GM19463 (cell line): ENCODE data around the gene DGKD.
A peak's percentile ranks its signal among the peaks of the same experiment; 100 is the strongest.

Experiments
- ATAC-seq: cut with Tn5 transposase; IDR thresholded peaks from one replicate; pipeline ENCODE4 v1.9.1; 2021; ENCODE audit warnings: mild to moderate bottlenecking, moderate library complexity; ENCODE audit not compliant: unreplicated experiment

DGKD gene

DNA sequence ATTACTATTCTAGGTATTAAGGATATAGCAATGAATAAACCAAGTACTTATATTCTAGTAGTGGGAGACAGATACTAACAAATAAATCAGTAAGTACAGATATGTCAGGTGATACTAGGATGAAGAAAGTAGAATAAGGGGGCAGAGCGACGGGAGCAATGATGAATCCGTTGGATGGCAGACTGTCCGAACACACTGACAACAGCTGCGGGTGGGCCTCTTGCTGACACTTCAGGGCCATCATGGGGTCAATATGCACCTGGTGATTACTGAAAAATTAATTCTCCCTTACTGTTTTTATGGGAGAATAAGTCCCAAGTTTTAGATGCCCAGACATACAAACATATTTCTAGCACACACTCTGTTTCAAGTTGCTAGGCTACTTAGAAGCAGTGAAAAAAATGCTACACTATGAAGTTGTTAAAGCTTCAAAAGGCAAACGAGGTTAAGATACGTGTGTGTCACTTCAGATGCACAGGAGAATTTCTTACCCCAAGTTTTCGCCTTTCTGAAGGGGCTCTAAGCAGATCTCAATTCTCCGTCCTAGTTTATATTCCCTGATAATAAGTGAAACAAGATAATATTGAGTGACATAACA lies 133.6 kb downstream of the DGKD start:
- ATAC-seq = no peak

DNA sequence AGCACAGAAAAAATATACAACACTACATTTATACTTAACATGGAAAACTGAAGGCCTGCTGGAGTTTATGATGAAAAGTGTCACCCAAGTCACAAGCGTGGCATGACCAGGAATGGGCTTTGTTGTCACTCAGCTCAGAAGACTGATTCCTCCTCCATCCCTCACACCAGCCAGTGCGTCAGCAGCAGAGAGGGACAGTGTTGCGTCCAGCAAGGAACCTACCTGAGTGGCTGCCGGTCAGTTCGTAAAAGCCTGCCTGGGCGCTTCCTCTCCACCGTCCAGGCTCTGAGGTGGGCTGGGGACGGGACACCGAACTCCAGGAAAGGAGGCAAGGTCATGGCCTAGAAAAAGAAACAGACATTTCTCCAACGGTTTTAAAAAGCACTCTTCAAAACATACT lies 134.8 kb downstream of the DGKD start:
- ATAC-seq = no peak

DNA sequence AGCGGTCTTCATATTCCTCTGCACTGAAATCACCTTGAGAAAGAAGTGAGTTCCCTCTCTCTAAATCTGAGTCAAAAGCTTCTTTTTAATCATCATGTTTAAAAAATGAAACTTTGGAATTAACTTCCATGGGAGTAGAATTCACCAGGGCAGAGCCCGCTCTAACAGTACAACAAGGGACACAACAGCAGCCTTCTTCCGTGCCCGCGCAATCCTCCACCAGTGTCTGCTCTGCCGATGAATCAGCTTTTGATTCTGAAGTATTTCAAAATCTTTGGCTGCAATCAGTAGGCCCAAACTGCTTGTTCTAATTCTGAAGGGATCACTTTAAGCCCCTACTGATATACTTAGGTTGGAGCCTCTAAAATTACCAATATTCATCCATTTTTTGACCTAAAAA lies 135.4 kb downstream of the DGKD start:
- no peak for ATAC-seq

DNA sequence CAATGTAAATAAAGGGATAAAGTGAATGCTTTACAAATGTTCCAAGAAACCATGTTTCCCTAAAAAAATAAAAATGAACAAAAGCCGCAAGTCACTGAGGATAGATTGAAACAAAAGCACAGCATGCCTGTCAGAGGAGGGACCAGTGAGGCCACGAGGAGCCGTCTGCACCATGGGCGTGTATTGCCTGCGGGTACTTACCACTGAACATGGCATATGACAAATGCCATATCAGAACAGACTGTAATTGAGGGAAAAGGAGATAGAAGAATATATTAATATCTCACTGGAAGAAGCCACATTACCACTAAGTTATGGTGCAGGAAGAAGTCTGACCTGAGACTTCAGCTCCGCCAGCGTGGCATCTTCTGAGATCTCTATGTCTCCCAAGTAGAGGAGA lies 136.5 kb downstream of the DGKD start:
- no peak for ATAC-seq

DNA sequence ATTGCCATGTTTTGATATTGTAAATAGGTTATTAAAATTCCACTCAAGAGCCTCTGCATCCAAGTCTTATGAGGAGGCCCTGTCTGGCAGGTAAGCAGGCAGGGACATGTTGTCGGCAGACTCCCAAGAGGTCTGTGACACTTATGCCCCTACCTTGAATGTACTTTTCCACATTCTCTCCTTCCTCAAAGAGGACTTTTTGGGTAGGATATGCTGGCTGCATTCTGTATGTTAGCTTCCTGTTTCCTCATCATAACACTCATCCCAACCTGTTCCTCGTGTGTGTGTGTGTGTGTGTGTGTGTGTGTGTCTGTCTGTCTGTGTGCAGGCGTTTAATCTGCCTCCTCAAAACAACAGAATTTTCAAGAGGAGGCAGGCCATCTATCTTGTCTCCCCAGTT lies 137.0 kb downstream of the DGKD start:
- no peak for ATAC-seq

DNA sequence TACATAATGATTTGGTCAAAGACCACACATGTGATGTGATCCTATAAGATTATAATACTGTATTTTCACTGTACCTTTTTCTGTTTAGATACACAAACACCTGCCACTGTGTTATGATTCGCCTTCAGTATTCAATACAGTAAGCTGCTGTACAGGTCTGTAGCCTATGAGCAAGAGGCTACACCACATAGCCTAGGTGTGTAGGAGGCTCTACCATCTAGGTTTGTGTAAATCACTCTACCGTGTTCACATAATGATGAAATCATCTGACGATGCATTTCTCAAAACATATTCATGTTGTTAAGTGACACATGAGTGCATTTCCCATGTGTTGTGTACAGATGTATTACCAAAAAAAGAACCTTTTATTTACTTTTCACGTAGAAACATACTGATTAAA lies 137.8 kb downstream of the DGKD start:
- no peak for ATAC-seq

DNA sequence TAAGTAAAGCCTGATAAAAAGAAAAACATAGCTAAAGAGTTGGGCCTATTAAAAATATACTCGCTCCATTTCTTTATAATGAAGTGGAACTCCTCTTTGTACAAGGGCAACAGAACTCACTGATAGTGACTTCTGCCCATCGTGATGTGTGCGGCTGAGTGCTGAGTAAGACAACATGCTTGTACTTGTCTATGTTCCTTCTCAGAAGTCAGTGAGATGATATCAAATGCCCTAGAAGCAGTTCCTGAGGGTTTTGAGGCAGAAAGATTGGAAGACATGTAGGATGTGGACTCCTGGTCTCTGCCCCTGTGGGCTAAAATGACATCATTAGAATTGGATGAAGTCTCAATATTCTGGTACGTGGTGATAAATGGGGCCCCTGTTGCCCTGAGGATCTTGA lies 138.5 kb downstream of the DGKD start:
- no peak for ATAC-seq

DNA sequence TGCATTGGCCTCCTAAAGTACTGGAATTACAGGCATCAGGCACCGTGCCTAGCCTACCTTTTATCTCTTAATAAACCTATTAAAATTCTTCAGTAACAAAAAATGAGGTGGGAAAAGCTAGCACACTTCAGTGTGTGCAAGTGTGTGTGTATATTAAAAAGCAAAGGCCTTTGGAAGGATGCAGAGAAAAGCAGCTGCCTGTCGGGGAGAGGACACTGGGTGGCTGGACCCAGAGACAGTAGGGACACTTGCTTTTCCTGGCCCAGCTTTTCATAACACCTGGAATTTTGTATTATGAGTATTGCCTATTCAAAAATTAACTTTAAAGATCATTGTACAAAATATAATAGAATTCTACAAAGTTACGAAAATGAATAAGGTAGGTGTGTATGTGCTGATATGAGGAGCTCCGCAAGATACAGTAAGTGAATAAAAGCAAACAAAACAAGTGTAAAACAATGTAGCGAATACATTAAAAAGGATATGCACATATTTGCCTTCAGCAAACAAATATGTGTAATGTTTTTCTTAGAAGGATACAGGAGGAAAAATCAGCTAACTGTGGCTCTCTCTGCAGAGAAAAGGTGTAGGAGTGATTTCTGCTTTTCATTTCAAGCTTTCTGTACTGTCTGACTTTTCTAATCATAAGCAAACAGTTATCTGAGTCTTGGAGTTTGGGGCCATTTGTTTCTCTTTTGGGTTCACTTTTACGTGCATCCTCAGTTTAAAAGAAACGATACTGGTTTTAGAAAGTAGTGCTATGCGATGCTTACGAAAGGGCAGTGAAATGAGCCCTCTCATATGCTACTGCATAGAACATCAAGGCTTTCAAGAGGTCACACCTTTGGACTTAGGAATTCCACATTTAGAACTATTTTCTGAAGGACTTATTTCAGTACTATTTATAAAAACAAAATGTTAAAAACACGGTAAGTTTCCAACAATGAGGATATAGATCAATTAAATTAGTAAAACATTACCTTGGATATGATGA lies 141.5 kb downstream of the DGKD start:
- ATAC-seq = no peak

DNA sequence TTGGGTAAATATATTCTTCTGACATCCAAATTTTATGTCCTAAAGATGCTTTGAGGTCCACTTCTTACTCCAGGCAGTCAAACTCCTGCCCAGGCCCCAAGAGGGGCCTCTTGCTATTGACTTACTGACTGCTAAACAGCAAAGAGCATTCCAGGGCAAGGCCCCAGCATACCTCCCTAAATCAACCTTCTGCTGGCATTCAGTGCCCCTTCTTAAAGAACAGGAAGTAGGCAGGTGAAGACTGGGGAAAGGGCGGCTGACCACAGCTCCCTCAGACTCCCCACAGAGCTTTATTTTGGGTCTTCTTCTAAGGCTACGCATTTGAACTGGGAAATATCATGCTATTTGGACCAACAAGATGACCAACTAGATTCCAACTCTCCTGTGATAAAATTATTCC lies 143.4 kb downstream of the DGKD start:
- no peak for ATAC-seq

DNA sequence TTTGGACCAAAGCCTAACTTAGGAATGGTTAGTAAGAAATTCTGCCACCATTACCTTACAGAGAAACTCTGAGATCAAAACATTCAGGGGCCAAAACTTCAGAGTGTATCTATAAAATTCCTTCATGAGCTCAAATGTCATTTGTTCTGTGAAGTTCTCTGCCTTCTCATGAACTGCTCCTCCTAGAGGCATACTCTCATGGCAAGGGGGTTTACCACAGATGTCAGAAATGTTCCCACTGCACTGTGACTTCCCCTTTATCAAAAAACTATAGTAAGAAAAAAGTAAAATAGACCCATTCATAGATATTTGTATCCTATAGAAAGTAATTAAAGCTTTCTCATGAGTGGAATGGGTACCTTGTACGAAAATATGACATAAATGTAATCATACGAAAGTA lies 143.8 kb downstream of the DGKD start:
- no peak for ATAC-seq

DNA sequence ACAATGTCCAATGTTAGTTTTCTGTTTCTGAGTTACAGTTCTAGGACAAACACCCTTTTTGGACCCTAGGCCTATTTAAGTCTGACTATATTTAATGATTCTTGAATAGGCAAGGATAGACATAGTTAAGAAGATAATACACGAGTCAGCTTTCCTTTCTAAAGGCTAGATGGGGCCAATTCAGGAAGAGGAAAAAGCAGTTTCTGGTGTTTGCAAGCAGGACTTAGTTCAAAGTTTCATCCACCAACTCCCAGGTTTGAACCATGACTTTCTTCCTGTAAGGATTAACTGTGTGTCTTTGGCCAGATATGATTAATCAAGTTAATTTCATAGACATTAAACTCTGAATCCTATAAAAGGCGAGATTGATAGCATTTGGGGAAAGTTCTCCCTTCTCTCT lies 145.6 kb downstream of the DGKD start:
- no peak for ATAC-seq

DNA sequence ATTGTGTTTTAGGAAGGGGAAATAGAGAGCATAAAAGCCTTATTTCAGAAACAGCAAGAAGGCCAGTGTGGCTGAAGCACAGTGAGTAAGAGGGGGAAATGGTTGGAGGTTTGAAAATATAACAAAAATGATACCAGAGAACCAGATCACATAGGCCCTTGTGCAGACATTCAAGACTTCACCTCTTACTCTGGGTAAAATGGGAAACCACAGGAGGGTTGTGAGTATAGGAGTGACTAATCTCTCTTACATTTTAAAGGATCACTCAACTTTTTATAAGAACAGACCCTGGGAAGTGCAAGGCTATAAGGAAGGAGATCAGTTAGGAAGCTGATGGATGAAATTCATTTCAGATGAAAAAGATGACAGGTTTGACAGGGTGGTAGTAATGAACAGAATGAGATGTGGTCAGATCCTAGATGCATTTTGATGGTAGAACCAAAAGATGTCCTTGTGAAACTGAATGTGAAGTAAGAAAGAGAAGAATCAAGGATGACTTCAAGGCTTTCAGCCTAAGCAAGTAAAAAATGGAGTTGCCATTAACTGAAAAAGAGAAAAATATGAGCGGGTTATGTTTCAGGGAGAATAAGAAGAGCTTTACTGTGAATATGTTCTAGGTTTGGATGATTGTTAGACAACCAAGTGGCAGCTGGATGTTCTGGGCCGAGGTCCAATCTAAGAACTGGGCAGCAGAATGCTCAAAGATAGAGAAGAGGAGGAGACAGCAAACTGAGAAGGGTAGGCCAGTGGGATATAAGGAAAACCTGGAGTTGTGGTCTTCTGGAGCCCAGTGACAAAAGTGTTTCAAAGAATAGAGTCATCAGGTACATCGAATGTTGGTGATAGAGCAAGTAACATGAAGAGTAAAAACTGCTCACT lies 147.1 kb downstream of the DGKD start:
- no peak for ATAC-seq

DNA sequence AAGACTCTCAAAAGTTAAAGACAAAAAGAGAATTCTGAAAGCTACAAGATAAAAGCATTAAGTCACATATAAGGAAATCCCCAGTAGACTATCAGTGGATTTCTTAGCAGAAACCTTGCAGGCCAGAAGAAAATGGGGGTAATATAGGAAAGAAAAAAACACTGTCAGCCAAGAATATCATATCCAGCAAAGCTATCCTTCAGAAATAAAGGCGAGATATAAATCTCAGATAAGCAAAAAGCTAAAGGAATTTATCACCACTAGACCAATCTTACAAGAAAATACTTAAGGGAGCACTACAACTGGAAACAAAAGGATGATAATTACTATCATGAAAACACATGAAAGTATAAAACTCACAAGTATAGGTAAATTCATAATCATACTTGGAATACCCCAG lies 149.2 kb downstream of the DGKD start:
- no peak for ATAC-seq

DNA sequence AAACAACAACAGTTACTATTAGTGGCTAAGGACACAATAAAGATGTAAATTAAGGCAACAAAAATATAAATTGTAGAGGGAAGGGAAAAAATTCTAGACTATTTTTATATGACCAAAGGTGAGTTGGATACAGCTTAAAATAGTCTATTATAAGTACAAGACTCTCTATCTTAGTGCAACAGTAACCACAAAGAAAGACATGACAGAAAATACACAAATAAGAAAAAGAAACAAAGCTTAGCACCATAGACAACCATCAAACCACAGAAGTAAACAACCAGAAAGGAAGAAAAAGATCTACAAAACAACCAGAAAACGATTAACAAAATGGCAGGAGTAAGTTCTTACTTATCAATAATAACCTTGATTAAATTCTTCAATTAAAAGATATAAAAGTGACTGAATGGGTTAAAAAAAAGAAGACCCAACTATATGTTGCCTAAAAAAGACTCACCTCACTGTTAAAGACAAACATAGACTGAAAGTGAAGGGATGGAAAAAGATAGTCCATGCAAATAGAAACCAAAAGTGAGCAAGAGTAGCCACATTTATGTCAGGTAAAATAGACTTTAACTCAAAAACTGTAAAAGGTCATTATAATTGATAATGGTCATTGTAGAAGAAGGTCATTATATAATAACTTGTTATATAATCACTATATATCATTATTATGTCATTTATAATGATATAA lies 149.8 kb downstream of the DGKD start:
- no peak for ATAC-seq

DNA sequence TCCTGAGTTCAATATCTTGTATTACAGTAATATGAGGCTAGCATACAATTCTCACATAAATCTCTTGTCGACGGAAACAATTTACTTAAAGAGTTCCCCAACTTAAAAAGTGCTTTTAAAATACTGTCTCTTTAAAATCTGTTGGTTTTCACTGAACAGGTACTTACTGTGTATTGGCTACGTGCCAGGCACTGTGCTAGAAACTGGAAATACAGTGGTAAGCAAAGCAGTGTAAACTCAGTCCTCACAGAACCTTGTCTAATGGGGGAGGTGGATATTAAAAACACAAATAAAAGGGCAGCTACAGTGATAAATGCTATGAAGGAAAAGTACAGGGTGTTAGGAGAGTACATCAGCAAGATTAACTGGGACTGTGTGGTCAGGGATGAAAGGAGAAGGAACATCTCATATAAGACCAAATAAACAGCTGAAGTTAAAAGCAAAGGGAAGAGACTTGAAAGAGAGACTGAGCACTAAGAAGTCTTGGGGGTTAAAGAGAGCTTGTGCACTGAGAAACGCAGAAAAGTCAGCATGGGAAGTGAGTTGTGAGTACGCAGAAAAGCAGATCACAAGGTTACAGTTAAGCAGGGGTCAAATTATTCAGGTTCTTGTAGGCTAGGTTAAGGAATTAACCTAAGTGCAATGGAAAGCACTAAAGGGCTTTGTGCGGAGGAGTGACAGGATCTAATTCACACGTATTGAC lies 159.8 kb downstream of the DGKD start:
- ATAC-seq = no peak

DNA sequence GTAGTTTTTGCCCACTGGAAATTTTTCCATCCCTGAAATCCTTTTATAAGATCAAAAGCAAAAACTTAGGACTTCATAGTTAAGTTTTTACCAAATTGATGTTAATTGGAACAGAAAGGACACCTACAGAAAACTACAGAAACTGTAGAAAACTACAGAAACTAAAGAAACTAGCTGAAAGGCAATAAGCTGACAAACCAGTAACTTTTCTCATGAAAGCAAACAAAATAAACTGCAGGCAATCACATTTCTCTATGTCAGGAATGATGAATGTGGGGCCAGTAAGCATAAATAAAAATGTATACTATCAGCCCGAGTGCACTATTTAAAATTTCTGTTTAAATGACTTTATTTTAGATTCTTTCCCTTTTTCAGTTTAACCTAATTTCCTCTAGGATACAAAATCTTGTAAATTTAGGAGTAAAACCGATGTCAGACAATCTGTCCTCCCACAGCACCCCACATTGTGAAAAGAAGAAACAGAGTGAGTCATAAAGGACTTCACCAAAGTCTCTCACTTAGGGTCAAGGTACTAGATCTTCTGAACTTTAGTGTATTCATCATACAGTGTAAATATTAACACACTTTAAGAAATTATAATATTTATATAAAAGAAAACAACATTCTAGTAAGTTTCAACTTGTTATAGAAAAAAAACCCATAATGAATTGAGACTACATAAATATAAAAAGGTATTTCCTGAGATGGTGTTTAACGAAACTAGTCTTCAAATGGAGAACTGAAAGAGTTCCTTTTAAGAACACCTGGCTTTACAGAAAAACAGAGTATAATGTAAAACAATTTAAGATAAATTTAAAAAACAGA lies 165.7 kb downstream of the DGKD start:
- ATAC-seq = peak; percentile 93
